HPDE6-E6E7 (cell line): ENCODE data around the gene DNAJC5G.
"Not testable (repeated sequence)": the region's sequence is repeated elsewhere in the genome, so short reads cannot be mapped to it uniquely, and the experiment has no call there.

ENCODE experiments used
- DNase-seq: peaks from one replicate; pipeline ENCODE4 v3.0.0; 2011; ENCODE audit warnings: missing footprints; ENCODE audit errors: extremely low spot score

DNAJC5G gene

DNA sequence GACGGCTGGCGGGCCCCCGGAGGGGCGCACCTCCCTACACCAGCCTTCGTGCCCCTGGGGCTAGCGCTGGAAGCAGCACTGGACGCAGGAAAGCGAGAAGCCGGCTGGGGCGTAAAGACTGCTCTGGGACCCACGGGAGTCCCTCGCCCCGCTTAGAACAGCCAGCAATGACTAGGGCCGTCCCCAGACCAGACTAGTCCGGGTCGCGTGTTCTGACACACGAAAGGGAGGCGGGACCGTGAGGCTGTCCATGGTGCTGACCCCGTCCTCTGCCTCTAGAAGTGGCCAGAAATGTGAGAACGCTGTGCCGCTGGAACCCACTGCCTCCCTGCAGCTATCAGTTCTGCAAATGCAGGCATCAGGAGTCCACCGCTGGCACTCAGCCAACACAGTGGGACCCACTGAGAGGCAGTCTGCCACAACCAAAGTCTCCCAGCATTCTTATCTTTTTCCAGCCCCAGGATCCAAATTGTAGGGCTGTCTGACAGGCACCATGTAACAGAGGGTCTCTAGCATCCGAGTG lies 33.2 kb downstream of the DNAJC5G start, which contains the start of gene UCN:
TSS of gene UCN (minus strand) at position 87 of the 523 bp plus-strand sequence. CDS start 550 bp downstream, outside the sequence.
- no peak for DNase-seq

DNA sequence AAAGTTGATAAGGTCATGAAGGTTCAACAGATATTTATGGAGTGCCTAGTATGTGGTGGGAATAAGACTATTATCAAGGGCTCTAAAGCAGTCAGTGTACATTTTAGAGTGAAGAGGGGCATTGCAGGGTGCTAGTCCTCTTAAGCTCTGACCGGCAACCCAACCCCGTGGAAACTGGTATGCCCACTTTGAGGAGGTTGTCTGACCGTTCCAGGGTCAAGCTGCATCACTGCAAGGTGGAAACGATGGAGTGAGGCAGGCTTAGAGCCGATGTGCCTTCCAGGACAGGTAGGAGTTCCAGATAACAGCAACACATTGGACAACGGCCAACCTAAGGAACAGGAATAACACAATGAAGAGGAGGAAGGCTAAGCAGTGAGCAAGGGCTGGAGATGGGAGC lies 34.4 kb downstream of the DNAJC5G start:
- no peak for DNase-seq

DNA sequence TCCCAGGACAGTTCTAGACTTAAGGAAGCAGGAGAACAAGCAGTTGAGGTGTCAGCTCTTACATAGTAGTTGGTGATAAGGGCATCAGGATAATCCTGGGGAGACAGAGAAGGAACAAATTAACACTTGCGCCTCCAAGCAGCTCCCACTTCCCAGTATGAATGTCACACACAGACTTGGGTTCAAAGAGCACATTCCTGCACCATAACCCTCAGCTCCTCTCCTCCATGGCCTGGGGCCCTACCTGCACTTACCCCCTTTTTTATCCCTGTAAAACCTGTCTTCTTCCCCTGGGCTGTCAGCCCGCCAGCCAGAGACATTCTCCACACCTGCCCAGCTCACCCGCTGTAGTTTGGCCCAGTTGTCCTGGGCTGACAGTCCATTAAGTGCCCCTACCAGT lies 36.9 kb downstream of the DNAJC5G start:
- DNase-seq: no peak

DNA sequence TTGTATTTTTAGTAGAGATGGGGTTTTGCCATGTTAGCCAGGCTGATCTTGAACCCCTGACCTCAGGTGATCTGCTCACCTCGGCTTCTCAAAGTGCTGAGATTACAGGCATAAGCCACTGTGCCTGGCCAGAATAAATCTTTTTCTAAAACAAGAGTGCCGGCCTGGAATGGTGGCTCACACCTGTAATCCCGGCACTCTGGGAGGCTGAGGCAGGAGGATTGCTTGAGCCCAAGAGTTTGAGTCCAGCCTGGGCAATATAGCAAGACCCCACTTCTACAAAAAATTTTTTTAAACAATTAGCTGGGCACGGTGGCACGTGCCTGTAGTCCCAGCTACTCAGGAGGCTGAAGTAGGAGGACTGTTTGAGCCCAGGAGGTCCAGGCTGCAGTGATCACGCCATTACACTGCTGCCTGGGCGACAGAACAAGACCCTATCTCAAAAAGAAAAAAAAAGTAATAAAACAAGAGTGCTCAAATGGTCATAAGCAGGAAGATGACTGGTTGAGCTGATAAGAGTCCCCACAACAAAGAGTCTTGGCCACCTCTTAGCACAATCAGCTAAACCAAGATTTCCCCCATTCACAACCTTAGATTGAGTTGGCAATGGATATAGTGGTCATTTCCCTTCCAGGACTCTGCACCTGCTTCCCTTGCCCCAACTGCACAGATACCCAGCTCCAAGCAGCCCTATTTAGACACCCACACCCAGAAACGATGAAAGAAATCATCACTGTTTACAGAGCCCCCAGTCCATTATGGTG lies 38.8 kb downstream of the DNAJC5G start:
- no peak for DNase-seq

DNA sequence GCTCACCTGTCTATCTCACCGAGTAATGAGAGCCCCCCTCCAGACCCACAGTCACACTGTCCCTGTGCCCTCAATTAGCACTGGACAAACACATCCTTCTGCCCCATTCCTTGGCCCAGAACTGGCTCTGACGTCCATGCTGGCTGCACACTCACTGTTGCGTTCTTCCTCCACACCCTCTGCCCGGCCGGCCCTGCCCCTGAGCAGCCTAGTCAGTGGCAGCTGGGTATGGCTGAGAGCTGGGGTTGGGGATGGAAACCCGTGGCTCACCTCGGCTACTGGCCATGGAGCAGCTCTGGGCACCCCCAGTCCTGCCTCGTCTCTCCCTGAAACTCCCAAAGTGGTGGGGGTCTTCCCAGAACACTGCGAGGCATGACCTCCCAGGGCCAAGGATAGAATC lies 39.5 kb downstream of the DNAJC5G start:
- no peak for DNase-seq

DNA sequence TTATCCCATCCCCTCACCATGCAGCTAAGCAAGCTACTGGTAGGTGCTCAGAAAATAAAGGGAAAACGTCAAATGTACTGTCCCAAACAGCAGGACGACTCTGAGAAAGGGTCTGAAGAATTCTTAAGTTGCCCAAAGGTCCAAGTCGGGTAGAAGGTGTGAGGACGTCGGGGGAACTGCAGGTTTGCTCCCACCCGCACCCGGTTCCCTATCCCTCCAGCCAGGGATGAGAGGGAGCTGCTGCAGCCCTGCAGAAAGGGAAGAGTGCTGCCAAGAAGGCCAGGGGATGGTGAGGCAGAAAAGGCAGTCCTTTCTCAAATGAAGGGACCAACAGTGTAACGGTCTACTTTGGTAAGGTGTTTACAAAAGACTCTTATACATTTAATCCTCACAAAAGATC lies 39.9 kb downstream of the DNAJC5G start:
- DNase-seq: no peak

DNA sequence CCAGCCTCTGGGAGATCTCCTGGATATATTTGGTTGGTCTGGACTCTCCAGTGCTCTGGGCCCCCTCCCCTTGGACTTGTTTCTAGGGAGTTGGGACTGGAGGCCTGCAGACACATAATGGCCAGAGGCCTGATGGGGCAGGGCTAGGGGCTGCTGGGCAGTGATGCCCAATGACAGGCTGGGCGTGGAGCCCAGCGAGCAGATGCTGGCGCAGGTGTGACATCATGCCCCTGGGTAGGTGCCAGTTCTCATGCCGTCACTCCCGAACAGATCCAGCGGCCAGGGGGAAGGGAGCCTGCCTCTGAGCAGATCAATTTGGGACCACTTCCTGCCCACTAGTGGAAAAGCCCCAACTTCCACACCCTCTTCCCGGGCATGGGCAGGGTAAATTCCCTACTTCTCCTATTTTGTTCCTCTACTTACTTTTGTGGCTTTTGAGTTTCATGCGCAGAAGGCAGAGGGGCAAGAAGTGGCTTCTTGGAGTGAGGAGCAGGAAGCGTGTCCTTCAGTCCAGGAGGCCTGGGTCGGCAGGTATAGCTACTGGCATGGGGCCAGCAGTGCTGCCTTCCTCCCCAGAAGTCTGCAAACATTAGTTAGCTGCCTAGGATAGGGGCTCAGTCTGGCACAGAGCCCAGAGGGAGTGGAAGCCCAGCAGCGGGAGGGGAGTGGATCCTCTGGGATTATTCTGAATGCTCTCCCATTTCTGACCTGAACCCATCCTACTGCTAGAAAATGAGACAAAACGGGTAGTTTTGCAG lies 41.6 kb downstream of the DNAJC5G start:
- DNase-seq: no peak

DNA sequence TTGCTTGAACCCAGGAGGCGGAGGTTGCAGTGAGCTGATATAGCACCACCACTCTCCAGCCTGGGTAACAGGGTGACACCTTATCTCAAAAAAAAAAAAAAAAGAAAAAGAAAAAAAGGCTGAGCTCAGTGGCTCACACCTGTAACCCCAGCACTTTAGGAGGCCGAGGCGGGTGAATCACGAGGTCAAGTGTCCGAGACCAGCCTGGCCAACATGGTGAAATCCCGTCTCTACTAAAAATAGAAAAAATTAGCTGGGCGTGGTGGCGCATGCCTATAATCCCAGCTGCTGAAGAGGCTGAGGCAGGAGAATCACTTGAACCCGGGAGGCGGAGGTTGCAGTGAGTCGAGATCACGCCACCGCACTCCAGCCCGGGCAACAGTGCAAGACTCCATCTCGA lies 44.6 kb downstream of the DNAJC5G start:
- DNase-seq: not testable (repeated sequence)

DNA sequence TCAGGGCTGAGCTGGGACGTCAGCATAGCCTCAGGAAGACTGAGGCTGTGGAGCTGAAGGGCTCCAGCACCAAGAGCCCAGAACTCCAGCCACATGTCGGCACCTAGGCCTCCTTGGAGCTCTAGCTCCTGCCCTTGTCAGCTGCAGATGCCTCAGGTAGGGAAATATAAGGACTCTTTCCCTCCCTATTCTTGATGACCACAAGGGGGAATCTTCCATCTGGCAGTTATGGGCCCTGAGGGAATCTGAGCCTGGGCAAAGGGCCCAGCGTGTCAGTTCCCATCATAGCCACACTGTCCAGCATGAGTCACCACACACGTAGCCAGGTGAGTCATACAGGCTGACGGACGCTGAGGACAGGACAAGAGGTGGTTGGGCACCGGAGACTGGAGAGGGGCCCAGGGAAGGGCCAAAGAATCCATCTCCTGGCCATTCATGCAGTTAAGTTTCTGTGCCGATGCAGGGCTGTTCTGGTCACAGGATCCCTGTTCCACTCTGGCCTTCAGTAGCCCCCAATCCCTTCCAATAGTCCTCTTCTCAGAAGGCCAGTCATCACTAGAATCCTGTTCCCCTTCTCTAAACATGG lies 45.8 kb downstream of the DNAJC5G start:
- DNase-seq: peak; percentile 95

DNA sequence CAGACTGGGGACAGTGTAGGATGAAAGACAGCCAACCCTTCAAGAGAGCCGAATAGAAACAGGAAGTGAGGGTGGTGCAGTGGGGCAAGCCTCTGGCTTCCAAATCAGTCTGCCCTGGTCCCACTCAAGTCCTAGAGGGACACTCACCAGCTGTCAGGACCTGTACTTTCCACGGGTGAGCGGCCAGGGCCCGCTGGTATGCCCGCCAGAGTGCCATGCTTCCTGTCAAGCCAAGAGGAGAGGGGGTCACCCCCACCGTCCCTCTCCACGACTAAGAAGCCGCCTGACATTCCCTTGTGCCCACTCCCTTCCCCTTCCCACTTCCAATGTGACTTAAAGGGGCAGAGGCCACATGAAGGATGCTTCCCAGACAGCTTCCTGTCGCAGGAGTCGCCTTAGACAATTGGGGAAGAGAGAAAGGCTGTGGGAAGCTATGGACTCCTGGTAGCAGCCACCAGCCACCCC lies 47.1 kb downstream of the DNAJC5G start:
- DNase-seq: no peak

DNA sequence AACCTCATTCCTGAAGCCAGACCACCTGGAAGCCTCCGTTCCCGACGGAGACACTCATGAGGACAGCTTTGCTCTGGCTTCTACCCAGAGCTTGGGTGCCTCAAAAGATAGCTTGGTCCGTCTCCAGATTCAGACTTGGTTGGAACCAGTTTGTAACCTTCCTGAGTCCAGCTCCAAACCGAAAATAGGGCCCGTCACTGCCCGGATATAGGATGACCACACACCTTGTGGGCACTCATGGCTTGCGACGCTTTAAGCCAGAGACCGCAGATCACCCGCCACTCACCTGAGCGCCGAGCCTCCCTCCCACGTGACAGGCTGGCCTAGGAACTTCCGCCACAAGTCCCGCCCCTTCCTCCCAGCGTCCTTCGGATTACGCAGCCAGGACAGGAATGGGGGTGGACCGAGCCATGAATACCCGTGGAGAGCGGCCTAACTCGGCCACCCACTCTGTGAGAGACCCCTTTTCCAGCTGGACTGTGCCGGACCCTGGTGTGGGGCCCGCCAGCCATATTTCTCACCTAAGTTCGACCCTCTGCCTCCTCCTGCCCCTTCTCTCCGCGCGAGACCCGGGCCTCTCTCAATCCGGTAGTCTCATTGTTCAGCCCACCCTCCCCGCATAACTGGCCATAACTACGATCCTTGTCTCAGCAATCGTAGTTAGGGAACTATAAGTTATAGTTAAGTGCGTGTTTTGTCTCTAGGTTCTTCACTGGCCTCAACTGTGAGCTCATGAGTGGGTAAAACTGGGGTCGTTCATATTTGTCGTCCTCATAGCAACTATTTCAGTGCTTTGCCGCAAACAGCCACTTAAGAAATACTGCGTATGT lies 47.7 kb downstream of the DNAJC5G start, which contains the start of gene MPV17:
TSS of gene MPV17 (minus strand) at position 332 of the 830 bp plus-strand sequence. CDS start 580 bp downstream, outside the sequence.
- DNase-seq: peak; percentile 97

DNA sequence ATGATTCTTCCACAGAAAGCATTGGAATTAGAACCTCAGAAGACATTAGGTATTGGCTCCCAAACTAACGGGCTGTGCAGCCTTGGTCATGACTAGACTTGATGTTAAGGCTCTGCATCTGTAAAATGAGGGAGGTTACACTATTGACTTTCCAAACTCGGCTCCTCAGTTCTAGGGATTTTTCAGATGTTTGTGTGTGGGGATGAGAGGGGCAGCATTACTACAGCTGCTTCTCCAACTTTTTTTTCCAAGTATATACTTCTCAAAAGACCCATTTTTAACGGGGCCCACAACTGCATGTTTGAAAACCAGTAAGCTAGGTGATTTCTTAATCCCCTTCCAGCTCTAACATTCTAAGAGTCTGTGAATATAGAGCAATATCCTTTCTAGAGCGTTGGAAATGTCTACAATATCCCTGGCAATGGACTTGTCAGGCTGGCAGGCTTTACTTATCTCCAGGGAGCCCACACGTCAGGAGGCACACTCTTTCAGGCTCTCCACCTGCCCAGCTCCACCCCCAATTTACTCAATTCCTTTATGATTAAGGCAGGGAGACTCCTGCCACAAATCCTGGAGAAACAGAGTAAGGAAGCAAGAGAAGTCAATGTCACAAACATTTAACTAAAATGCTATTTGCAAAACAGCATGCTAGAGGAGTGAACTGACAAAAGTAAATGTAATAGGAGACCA lies 48.5 kb downstream of the DNAJC5G start:
- DNase-seq: no peak

DNA sequence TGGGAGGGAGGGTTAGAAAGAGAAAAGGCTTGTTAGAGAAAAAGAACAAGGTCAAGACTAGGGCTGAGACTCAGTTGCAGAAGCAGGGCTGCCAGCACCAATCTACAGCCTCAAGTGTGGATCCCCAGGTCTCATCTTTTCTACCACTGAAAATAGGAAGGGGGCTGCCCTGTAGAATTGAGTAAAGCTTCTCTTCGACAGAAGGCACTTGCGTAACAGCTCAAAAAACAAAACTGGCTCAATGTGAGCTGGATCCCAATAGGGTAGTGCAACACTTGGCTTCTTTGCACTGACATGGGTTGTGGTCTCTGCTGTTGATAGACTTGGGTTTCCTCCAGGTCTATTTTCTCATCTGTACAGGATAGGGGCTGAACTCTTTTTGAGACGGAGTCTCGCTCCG lies 49.5 kb downstream of the DNAJC5G start:
- no peak for DNase-seq
